ENCODE measurements around the gene EPG5.

- TF ChIP-seq, protein P1, sequence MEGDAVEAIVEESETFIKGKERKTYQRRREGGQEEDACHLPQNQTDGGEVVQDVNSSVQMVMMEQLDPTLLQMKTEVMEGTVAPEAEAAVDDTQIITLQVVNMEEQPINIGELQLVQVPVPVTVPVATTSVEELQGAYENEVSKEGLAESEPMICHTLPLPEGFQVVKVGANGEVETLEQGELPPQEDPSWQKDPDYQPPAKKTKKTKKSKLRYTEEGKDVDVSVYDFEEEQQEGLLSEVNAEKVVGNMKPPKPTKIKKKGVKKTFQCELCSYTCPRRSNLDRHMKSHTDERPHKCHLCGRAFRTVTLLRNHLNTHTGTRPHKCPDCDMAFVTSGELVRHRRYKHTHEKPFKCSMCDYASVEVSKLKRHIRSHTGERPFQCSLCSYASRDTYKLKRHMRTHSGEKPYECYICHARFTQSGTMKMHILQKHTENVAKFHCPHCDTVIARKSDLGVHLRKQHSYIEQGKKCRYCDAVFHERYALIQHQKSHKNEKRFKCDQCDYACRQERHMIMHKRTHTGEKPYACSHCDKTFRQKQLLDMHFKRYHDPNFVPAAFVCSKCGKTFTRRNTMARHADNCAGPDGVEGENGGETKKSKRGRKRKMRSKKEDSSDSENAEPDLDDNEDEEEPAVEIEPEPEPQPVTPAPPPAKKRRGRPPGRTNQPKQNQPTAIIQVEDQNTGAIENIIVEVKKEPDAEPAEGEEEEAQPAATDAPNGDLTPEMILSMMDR (conservative IDR thresholded peaks at IDR 0.05; ENCODE audit: low read length): no peak
- TF ChIP-seq EZH2phosphoT487 (IDR thresholded peaks at IDR 0.05; ENCODE audit: borderline replicate concordance, low read depth, low read length): no peak
Measured at GRCh38 chr18:45901654-45902210, 65.4 kb downstream of the EPG5 start.
